HG03520 (cell line): ENCODE measurements around the gene LMO4.

Source experiments
- ATAC-seq: cut with Tn5 transposase; IDR thresholded peaks from one replicate; pipeline ENCODE4 v1.9.1; 2021; ENCODE audit warnings: mild to moderate bottlenecking, moderate library complexity; ENCODE audit not compliant: unreplicated experiment

LMO4 gene

DNA sequence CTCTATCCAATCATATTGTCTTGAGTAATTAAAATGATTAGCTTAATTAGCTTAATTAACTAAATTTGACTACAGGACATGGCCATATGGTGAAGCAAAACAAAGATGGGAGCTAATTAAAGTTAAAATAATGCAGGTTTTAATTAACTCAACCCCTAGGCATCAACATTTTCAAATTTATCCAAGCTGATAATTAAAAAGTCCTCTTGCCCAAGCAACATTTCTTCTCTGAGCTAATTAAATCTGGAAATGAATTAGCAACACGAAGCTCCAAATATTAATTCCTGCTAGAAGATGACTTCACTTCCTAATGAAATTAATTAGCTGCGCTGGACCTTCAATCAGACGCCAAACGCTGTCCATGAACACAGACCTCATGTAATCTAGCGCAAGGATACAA lies 27.9 kb downstream of the LMO4 start:
- ATAC-seq = no peak

DNA sequence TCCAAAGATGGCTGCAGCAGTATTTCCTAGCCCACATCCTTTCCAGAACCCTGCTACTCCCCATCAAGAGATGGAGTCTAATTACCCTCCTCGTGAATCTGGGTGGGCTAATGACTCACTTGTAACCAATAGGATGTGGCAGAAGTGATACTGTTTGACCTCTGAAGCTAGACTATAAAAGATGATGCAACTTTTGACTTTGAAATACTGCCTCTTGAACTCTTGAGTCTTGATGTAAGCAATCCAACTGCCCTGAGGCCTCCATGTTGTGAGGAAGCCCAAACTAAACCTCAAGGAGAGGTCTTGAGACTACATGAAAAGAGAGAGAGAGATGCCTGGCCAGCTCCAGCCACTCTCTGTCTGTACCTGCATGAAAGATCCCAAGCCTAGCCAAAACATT lies 29.5 kb downstream of the LMO4 start:
- ATAC-seq = no peak

- no peak for ATAC-seq
Observed at GRCh38 chr1:87359586-87359985, 30.9 kb downstream of the LMO4 start.

DNA sequence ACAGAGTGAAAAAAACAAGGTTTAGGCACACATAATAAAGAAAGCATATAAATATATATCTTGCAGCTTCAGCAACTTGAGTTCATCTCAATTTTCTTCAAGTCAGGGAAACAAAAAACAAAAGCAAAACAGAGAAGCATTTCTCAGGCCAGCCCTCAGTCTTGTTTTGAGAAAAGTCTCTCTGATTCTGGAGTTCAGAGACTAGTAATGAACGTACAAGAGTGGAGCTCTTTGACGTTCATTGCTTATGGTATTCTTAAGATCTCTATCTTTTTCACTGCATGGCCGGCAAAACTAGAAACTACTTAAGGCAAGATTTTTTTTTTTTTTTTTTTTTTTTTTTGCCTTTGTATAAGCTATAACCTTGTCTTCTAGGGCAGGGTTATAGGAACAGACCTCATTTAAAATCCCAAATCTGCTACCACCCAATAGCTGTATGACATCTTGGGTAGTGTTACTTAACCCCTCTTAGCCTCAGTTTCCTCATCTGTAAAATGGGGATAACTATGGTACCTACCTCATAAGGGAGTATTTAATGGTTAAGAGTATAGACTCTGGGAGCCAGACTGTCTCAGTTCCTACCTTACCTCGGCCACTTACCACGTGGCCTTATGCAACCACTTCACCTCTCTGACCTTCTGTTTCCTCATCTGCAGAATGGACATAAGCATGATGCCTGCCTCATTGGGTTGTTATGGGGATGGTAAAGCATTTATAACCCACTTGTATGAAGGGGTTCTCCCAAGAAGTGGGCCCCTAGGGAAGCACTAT lies 33.6 kb downstream of the LMO4 start:
- no peak for ATAC-seq

DNA sequence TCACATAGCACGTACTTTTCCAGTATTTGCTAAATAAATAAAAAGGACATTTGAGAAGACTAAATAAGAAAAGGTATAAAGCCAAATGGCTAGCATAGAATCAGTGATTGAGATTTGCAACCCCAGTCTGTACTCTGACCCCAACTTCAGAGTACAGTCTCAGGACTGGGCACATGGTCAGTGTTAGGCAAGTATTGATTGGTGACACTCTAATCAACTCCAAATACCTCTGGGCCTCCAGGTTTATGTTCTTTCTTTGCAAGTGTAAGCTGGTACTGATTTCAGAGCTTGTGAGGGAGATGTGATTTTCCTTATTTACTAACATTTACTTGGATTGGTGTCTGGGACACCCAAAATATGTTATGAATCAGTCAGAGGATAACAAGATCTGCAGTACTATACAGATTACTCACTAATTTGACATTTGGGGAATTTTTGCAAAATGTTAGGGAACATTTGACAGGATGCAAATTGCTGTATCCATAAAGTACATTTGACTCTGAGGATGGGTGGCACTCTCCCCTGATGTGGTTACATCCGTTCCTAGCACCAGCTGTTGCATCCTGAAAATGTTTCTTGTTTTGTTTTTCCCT lies 34.2 kb downstream of the LMO4 start:
- no peak for ATAC-seq

- no peak for ATAC-seq
Observed at GRCh38 chr1:87367549-87367948, 38.9 kb downstream of the LMO4 start.

DNA sequence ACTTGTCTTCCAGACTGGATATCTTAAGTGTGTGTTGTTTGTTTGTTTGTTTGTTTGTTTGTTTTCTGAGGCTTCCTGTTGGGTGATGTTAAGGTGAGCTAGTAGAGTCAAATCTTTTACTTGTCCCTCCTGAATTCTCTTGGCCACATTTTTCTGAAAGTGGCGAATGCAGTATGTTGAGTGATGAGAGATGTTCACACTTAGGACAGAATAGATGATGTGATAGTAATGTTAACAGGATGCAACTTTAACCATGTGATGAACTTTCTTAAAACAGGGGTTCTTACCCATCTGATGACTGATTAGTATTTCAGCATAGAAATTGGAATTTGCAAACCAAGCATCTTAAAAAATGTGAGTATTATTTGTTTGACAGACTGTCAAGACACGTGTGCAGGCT lies 40.2 kb downstream of the LMO4 start:
- no peak for ATAC-seq

DNA sequence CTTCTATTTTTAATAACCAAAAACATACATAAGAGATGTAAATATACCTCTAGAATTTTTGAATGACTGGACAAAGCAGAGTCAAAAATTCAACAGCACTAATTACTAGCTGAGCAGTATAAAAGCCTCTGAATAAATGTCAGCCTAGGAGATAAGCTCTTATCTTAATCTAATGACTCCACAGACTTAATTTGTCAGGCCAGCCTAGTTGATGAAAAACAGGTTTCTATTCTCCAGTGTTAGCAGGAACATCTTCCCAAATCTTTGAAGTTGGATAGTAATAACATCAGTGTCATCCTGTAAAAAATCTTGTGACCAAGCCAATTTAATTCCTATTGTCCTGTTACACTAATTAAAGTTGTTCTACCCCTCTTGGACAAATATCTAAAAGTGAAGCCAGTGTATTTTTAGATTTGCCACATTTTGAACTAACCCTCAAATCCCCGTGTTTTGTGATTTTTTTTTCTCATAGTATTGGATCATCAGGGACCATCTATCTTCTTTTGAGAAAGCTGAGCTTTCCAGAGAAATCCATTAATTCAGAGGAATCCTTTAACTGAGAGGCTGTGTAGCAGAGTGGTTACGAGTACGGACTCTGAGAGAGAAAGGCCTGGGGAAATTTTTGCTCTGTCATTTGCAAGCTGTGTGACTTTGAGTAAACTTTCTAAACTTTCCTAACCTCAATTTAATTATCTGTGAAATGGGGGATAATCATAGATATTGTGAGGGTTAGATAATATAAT lies 41.2 kb downstream of the LMO4 start:
- ATAC-seq = no peak

DNA sequence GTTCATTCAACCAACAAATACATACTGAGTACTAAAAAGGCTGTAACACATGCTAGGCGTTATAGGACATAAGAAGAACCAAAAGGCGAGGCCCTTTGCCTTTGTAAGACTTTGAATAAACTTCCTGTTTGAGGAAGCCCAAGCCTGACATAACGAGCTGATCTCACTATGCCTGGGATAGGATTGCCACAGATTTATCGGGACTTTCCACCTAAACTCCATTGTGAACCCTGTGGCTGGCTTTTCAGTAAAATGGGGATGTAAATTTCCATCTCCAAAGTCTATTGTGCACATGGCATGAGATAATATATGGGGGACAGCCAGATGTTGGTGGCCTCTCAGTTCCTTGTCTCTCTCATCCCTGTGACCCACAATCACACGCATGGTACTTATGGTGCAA lies 41.9 kb downstream of the LMO4 start:
- ATAC-seq = no peak

GRCh38 chr1:87379306-87379705 lies 50.6 kb downstream of the LMO4 start:
- no peak for ATAC-seq

GRCh38 chr1:87386217-87386790 lies 57.6 kb downstream of the LMO4 start:
- ATAC-seq = no peak

GRCh38 chr1:87388411-87388810 lies 59.7 kb downstream of the LMO4 start:
- no peak for ATAC-seq

- no peak for ATAC-seq
Observed at GRCh38 chr1:87389011-87389410, 60.3 kb downstream of the LMO4 start.

DNA sequence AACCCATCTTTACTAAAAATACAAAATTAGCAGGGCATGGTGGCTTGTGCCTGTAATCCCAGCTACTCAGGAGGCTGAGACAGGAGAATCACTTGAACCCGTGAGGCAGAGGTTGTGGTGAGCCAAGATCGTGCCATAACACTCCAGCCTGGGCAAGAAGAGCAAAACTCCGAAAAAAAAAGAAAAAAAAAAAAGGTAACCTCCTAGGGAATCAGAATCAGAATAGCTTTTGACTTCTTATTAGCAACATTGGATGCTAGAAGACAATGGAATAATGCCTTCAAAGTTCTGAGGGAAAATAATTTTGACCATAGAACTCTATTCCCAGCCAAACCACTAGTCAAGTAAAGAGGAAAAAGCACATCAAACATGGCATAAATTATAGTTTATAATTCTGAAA lies 60.9 kb downstream of the LMO4 start:
- no peak for ATAC-seq

GRCh38 chr1:87392248-87393192 lies 63.8 kb downstream of the LMO4 start:
- no peak for ATAC-seq

DNA sequence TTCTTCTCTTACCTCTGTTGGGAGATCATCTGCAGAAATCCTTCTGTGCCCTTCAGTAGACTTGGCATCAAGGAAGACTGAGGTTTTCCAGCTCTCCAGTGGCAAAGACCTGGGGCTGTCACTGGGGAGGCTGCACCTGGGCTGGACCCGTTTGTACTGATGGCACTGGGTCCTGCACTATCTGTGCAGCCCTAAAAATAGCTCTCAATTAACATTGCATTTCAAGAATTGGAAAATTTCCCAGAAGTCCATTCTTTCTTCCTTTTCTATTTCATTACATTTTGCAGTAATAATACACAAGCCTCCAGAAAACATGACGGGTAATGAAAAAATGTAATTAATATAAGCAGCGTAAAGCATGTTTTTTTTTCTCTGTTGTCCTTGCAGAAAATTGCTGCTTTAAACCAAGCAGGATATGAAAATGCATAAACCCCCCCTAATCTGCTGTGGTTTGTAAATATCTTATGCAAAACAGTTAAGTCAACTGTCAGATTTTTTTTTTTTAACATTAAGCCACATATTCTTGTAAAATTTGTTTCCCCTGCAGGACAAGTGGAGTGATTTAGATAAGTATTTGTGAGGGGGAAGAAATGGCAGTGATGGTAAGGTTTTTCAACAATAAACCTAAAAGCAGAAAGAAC lies 64.9 kb downstream of the LMO4 start:
- ATAC-seq = no peak

DNA sequence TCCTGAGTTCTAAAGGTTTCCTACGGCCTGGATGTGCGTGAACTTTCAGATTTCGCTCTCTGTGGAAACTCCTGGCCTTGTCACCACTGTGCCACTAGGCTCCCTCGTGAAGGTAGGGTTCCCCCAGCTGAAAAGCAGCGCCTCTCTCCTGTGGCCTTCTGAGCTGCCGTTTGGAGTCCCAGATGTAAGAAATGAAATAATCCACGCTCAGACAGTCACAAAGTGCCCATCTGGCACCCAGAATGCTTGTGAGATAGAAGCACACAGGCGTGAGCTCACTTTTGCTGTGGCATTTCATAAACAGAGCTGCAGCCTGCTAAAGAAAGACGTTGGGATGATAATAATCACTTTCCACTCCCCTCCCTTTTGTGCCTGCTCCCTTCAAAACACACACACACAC lies 65.8 kb downstream of the LMO4 start:
- no peak for ATAC-seq

GRCh38 chr1:87394982-87395381 lies 66.3 kb downstream of the LMO4 start:
- ATAC-seq = no peak
